ENCODE data around the gene PTPRO. TPM values are rescaled to one million over a fixed set of nuclear protein-coding genes. Genes with fewer than 3 reads are reported as not detected.

The PTPRO gene
- total and polyA plus RNA-seq, 9 donors, result 0.74 to 1.5 (median 1.0) TPM

DNA sequence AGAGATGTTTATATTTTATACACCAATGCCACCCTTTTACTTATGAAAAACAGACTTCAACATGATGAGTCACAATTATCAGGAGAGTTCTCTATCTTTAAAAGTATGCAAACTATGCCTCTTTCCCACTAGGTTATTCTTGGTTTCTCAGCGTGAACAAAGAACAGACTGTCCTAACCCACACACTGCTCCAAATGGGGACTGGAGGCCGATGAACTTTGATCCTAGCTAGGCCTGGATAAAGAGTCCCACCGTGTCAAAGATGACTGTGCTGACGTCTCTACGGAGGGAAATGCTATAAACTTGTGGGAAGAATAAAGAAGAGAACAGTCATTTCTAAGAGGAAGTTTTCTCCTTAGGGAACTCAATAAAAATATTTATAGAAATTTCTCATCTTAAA is 306.8 kb downstream of the PTPRO start:
- peaks cover 9% of the 10 kb centered on the region for H3K36me3 ChIP-seq (ENCODE audit: control insufficient read depth, insufficient read depth, low read length)
- no peaks in the 10 kb centered on the region for H3K9me3 ChIP-seq (replicated peaks; ENCODE audit: control insufficient read depth, low read depth, low read length)
- no peaks in the 10 kb centered on the region for H3K27me3 ChIP-seq (ENCODE audit: control insufficient read depth, insufficient read depth, low read length)
- peak overlapping the region; percentile 75 for H3K27ac ChIP-seq (ENCODE audit: low read length)
- H3K4me3 ChIP-seq (ENCODE audit: low read length), result no peak overlapping the region
- WGBS (ENCODE audit: insufficient coverage), result no CpG with 5 or more reads among the region's 5 CpGs
- peaks cover 2% of the 10 kb centered on the region for H3K4me1 ChIP-seq (ENCODE audit: control insufficient read depth, insufficient read depth, low read length)
- DNase-seq, result peak; percentile 89

DNA sequence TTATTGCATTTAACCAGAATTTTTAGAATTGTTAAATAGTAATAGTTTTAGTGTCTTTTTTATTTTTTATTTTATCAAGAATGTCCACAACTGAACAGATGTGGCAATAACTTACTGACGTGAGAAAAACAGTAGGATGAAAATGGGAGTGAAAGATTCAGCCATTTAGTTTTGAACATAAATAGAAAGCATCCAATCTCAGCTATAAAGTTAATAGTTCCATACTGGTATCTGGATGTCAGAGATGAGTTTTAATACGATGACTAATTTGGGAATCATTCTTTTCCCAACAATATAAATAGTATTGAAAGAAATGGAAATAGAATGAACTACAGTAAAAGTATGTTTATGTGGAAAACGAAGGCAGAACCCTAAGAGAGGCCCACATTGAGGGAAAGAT is 307.5 kb downstream of the PTPRO start:
- DNase-seq, result peak; percentile 48
- H3K27me3 ChIP-seq (ENCODE audit: control insufficient read depth, insufficient read depth, low read length), result no peaks in the 10 kb centered on the region
- no peaks in the 10 kb centered on the region for H3K9me3 ChIP-seq (replicated peaks; ENCODE audit: control insufficient read depth, low read depth, low read length)
- peaks cover 7% of the 10 kb centered on the region for H3K36me3 ChIP-seq (ENCODE audit: control insufficient read depth, insufficient read depth, low read length)
- H3K27ac ChIP-seq (ENCODE audit: low read length), result peak overlapping the region; percentile 75
- peaks cover 2% of the 10 kb centered on the region for H3K4me1 ChIP-seq (ENCODE audit: control insufficient read depth, insufficient read depth, low read length)
- WGBS (ENCODE audit: insufficient coverage), result no CpG with 5 or more reads among the region's 3 CpGs
- no peak overlapping the region for H3K4me3 ChIP-seq (ENCODE audit: low read length)

DNA sequence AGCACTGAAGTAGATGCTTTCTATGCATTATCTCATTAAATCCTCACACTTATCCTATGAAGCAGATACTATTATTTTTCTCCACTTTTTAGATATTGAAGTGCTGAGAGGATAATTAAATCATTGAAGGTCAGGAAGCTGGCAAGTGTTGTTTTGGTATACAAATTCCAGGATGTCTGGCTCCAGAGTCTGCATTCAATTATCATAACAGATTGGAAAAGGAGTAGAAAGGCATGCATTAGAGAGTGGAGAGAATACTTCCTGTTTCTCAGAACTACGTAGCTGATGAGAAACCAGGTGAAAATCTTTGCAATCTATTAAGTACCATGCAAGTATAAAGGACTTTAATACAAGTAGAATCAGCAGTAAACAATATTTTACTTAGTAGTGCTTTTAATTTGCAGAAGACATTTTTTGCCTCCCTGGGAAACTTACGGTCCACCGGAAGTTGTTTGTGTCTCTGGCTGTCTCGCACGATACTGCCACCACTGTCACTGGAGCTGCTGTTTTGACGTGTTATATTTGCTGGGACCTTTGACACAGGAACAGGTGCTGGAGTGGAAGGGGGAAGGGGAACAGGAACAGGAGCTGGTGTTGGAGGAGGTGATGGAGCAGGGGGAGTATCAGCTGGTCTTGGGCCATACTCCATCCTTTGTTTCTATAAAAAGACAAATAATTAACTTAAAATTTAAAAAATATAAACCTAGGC is 308.9 kb downstream of the PTPRO start:
- Histone ChIP-seq H3K4me3 (ENCODE audit: low read length) (no peak overlapping the region), H3K36me3 (ENCODE audit: control insufficient read depth, insufficient read depth, low read length) (peaks cover 7% of the 10 kb centered on the region), H3K27ac (ENCODE audit: low read length) (peak overlapping the region; percentile 75), H3K27me3 (ENCODE audit: control insufficient read depth, insufficient read depth, low read length) (no peaks in the 10 kb centered on the region), H3K9me3 (replicated peaks; ENCODE audit: control insufficient read depth, low read depth, low read length) (no peaks in the 10 kb centered on the region), H3K4me1 (ENCODE audit: control insufficient read depth, insufficient read depth, low read length) (peaks cover 2% of the 10 kb centered on the region)
- 66% methylated on average over 5 of the region's 6 CpGs for WGBS (ENCODE audit: insufficient coverage)
- DNase-seq, result no peak

DNA sequence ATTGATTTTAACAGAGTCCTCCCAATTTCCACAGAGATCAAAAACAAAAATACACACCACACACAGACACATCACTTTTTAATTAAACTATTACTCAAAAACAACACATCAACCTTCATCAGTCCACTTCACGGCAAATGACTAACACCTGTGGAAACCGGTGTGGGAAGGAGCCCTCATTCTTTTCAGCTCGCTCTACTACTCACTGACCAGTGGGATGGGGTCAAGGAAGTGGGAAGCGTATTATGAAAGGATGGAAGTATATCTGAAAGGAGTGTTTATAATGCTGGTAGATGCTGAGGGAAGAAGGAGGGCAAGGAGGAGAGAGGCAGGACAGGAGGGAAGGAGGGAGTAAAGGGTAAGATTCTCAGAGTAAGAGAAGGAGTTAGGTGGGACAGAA is 310.4 kb downstream of the PTPRO start:
- DNase-seq, result no peak
- Histone ChIP-seq H3K4me3 (ENCODE audit: low read length) (no peak overlapping the region), H3K9me3 (replicated peaks; ENCODE audit: control insufficient read depth, low read depth, low read length) (no peaks in the 10 kb centered on the region), H3K27me3 (ENCODE audit: control insufficient read depth, insufficient read depth, low read length) (no peaks in the 10 kb centered on the region), H3K36me3 (ENCODE audit: control insufficient read depth, insufficient read depth, low read length) (peaks cover 7% of the 10 kb centered on the region), H3K27ac (ENCODE audit: low read length) (no peak overlapping the region), H3K4me1 (ENCODE audit: control insufficient read depth, insufficient read depth, low read length) (peaks cover 2% of the 10 kb centered on the region)
- WGBS (ENCODE audit: insufficient coverage), result 100% methylated on average over 1 of the region's 4 CpGs

DNA sequence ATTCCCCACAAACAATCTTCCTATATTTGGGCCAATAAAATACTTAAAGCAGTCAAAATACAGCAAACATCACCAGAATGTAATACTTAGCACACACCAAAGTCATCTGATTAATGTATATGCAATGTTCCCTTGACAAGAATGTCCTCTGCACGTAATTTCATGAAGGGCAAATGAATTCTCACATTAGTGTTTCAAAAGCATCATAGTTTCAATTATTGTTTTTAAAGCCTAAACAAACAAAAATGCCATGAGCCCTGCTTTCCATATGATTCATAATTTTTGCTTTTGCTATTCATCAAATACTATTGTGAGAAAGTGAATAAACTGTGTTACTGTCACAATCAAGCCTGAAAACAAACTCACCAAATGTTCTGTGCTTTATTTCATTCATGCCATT is 310.9 kb downstream of the PTPRO start:
- no CpG with 5 or more reads among the region's 1 CpG for WGBS (ENCODE audit: insufficient coverage)
- H3K4me3 ChIP-seq (ENCODE audit: low read length), result no peak overlapping the region
- peaks cover 7% of the 10 kb centered on the region for H3K36me3 ChIP-seq (ENCODE audit: control insufficient read depth, insufficient read depth, low read length)
- H3K4me1 ChIP-seq (ENCODE audit: control insufficient read depth, insufficient read depth, low read length), result peaks cover 2% of the 10 kb centered on the region
- DNase-seq, result no peak
- H3K9me3 ChIP-seq (replicated peaks; ENCODE audit: control insufficient read depth, low read depth, low read length), result no peaks in the 10 kb centered on the region
- H3K27ac ChIP-seq (ENCODE audit: low read length), result no peak overlapping the region
- no peaks in the 10 kb centered on the region for H3K27me3 ChIP-seq (ENCODE audit: control insufficient read depth, insufficient read depth, low read length)

DNA sequence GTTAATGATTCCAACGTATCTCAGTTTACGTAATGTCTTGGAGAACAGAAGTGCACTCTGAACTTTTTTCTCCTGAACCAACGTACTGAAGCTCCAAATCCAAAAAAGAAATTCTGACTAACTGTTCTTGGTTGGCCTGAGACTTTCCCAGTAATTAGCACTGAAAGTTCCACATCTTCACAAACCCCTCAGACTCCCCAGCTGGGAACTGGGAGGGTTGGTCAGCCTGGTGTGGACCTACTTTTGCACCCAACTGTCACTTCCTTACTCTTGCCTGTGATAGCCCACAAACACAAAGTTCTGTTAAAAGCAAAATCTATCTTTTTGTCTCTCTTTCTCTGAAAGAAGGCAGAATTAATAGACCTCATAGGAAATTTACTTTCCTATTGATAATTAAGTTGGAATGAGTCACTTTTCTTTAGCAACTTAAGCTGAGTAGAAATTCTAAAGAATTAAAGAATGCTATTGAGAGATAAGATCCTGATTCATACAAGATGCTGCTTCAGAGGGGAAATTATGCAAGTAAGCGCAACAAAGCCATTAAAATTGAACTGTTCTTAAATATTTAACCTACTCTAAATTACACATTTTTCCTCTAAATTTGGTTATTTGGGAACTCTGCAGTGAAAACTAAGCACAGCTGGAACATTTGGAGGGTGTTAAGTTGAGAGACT is 311.8 kb downstream of the PTPRO start:
- no CpG with 5 or more reads among the region's 4 CpGs for WGBS (ENCODE audit: insufficient coverage)
- no peak for DNase-seq
- Histone ChIP-seq H3K9me3 (replicated peaks; ENCODE audit: control insufficient read depth, low read depth, low read length) (no peaks in the 10 kb centered on the region), H3K4me3 (ENCODE audit: low read length) (no peak overlapping the region), H3K27ac (ENCODE audit: low read length) (no peak overlapping the region), H3K4me1 (ENCODE audit: control insufficient read depth, insufficient read depth, low read length) (peaks cover under 1% of the 10 kb centered on the region), H3K27me3 (ENCODE audit: control insufficient read depth, insufficient read depth, low read length) (no peaks in the 10 kb centered on the region), H3K36me3 (ENCODE audit: control insufficient read depth, insufficient read depth, low read length) (peaks cover 7% of the 10 kb centered on the region)

DNA sequence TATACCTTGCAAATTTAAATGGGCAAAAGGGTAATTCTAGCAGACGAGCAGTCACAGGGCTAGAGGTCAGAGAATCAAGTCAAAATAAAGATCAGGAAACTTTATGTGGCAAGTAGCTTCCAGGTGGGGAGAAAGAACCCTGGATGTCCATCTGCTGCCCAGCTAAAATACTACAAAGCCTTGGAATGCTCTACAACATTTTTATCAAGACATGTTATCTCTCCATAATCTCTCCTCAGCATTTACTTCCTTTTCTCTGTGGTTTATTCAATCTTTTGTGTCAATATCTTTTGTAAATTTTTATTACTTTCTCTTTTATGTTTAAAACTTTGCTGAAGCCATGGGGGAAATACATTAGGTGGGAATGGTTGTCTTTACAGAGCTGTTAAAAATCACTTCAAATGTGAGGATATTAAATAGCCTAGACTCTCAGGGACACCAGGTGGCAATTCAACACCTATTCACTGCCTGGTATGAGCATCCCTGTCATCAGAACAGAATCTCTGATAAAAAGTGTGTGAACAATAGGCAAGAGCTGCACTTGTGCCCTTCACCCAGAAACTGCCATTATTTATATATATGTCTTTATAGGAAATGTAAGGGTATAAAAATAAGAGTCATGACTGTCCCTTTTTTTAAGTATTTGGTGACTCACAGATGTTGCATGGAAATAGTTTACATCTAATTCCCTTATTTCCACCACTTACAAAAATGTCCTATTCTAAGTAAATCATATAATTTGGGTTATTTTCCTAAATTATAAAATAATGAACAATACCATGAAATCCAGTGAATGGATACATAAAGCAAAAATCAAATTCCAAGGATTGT is 314.0 kb downstream of the PTPRO start:
- H3K4me3 ChIP-seq (ENCODE audit: low read length), result no peak overlapping the region
- H3K27ac ChIP-seq (ENCODE audit: low read length), result no peak overlapping the region
- no peak for DNase-seq
- no peaks in the 10 kb centered on the region for H3K9me3 ChIP-seq (replicated peaks; ENCODE audit: control insufficient read depth, low read depth, low read length)
- no peaks in the 10 kb centered on the region for H3K4me1 ChIP-seq (ENCODE audit: control insufficient read depth, insufficient read depth, low read length)
- H3K27me3 ChIP-seq (ENCODE audit: control insufficient read depth, insufficient read depth, low read length), result no peaks in the 10 kb centered on the region
- WGBS (ENCODE audit: insufficient coverage), result no CpG with 5 or more reads among the region's 1 CpG
- H3K36me3 ChIP-seq (ENCODE audit: control insufficient read depth, insufficient read depth, low read length), result peaks cover 7% of the 10 kb centered on the region

DNA sequence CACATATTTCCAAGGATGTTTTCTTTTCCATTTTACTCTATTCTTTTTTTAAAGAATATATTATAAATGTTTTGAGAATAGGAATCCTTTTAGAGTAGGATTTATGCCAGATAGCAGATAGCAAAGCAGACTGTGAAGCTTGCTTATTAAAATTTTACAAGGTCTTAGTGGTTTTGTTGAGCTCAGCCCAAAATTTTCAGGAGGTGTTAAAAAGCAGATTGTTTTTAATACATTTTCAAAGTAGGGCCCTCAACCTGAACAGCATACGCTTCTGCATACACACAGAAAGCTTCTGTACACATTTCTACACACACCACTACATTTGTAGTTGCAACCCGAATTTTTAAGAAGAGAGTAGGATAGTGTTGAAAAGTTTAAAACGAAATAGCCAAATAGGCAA is 315.9 kb downstream of the PTPRO start:
- no peak overlapping the region for H3K4me3 ChIP-seq (ENCODE audit: low read length)
- no peaks in the 10 kb centered on the region for H3K27me3 ChIP-seq (ENCODE audit: control insufficient read depth, insufficient read depth, low read length)
- no peaks in the 10 kb centered on the region for H3K4me1 ChIP-seq (ENCODE audit: control insufficient read depth, insufficient read depth, low read length)
- no peak overlapping the region for H3K27ac ChIP-seq (ENCODE audit: low read length)
- H3K9me3 ChIP-seq (replicated peaks; ENCODE audit: control insufficient read depth, low read depth, low read length), result no peaks in the 10 kb centered on the region
- no peak for DNase-seq
- WGBS (ENCODE audit: insufficient coverage), result no CpG with 5 or more reads among the region's 3 CpGs
- peaks cover 5% of the 10 kb centered on the region for H3K36me3 ChIP-seq (ENCODE audit: control insufficient read depth, insufficient read depth, low read length)

DNA sequence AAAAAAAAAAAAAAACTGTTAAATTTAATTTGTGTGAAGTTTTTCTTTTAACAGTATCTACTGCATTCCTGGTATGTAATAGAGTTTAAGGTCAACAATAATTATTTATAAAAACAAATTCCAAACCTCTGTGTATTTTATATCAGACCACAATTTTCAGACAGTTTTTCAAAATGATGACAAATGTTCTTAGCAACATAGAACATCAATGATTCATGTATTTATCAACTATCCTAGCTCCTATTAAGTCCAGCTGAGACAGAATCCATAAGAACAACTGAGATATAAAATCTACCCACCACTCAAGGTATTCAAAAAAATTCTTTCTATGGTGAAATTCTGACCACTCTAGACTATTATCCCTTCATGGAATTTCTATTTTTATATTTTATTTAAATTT is 322.4 kb downstream of the PTPRO start:
- Histone ChIP-seq H3K4me1 (ENCODE audit: control insufficient read depth, insufficient read depth, low read length) (no peaks in the 10 kb centered on the region), H3K9me3 (replicated peaks; ENCODE audit: control insufficient read depth, low read depth, low read length) (no peaks in the 10 kb centered on the region), H3K36me3 (ENCODE audit: control insufficient read depth, insufficient read depth, low read length) (peaks cover 9% of the 10 kb centered on the region), H3K4me3 (ENCODE audit: low read length) (no peak overlapping the region), H3K27me3 (ENCODE audit: control insufficient read depth, insufficient read depth, low read length) (no peaks in the 10 kb centered on the region), H3K27ac (ENCODE audit: low read length) (no peak overlapping the region)
- no peak for DNase-seq

DNA sequence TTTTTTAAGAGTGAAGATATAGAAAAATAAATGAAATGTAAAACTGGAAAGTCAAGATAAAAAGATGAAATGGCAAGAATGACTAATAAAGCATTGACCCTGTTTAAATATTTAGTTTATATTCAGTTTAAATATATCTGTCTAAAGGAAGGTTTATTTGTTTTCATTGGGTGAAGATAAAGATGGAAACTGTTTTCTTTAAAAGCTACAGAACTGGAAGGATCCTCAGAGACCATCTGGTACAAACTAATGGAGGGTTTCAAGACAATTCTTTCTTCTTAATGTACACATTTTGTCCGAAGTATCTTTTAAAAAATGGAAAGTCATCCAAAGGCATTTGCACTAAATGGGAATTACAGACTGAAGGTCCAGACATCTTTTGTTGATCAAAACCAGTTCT is 324.3 kb downstream of the PTPRO start:
- H3K9me3 ChIP-seq (replicated peaks; ENCODE audit: control insufficient read depth, low read depth, low read length), result no peaks in the 10 kb centered on the region
- H3K4me3 ChIP-seq (ENCODE audit: low read length), result no peak overlapping the region
- H3K36me3 ChIP-seq (ENCODE audit: control insufficient read depth, insufficient read depth, low read length), result peaks cover 6% of the 10 kb centered on the region
- no peaks in the 10 kb centered on the region for H3K4me1 ChIP-seq (ENCODE audit: control insufficient read depth, insufficient read depth, low read length)
- DNase-seq, result no peak
- no CpG with 5 or more reads among the region's 1 CpG for WGBS (ENCODE audit: insufficient coverage)
- H3K27ac ChIP-seq (ENCODE audit: low read length), result no peak overlapping the region
- H3K27me3 ChIP-seq (ENCODE audit: control insufficient read depth, insufficient read depth, low read length), result no peaks in the 10 kb centered on the region

Data from muscle of leg (tissue), 11 donors.